ENCODE measurements around the gene WNK1. TPM values are rescaled to one million over a fixed set of nuclear protein-coding genes. Genes with fewer than 3 reads are reported as not detected.
A peak's percentile ranks its signal among the peaks of the same experiment; 100 is the strongest.
"Not testable (repeated sequence)": the region's sequence is repeated elsewhere in the genome, so short reads cannot be mapped to it uniquely, and the experiment has no call there.

The WNK1 gene
- polyA plus RNA-seq, 2 donors: 66.0 to 72.3 TPM

GRCh38 chr12:849733-850437 is 97.5 kb downstream of the WNK1 start:
- H3K4me3 ChIP-seq (ENCODE audit: low read depth in 1 of 2, low read length in 2 of 2); H3K9me3 ChIP-seq (ENCODE audit: control insufficient read depth in 2 of 2, insufficient read depth in 1 of 2, low read depth in 1 of 2, low read length in 1 of 2); H3K4me1 ChIP-seq (ENCODE audit: control insufficient read depth in 2 of 2, insufficient read depth in 2 of 2, low read length in 1 of 2); H3K27me3 ChIP-seq (ENCODE audit: control insufficient read depth in 1 of 2, insufficient read depth in 2 of 2, low read length in 2 of 2); H3K36me3 ChIP-seq (ENCODE audit: control insufficient read depth in 2 of 2, insufficient read depth in 2 of 2, low read length in 1 of 2); H3K27ac ChIP-seq (ENCODE audit: low read depth in 2 of 2, low read length in 1 of 2): not testable (repeated sequence)
- WGBS, 2 donors: 90 to 98% methylated on average over 3 of the region's 4 CpGs

DNA sequence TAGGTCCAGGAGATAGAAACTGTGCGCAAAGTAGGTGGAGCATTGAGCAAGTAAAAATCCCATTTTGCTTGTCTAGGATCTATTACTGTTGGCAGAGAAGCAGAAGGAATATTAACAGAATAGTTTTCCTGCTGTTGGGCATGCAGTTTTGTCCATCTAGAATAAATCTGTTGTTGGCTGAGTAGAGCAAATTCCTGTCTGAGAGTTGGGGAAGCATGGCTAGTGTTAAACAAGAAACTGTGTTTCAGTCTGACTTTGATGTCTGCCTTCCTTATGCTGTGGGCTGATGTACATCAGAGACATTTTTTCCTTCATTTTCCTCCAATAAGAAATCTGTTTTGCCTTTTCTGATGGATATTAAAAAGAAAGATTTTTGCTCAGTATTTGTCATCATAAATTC is 99.0 kb downstream of the WNK1 start:
- whole genome bisulfite sequencing, 2 donors: 73 to 78% methylated on average over 1 of the region's 1 CpG
- Histone ChIP-seq H3K27me3 (ENCODE audit: control insufficient read depth in 1 of 2, insufficient read depth in 2 of 2, low read length in 2 of 2) (no peaks in the 10 kb centered on the region), H3K36me3 (ENCODE audit: control insufficient read depth in 2 of 2, insufficient read depth in 2 of 2, low read length in 1 of 2) (no peaks in the 10 kb centered on the region), H3K9me3 (ENCODE audit: control insufficient read depth in 2 of 2, insufficient read depth in 1 of 2, low read depth in 1 of 2, low read length in 1 of 2) (no peaks in the 10 kb centered on the region), H3K27ac (ENCODE audit: low read depth in 2 of 2, low read length in 1 of 2) (peak overlapping the region; percentile 65 to 72), H3K4me1 (ENCODE audit: control insufficient read depth in 2 of 2, insufficient read depth in 2 of 2, low read length in 1 of 2) (peaks cover 3 to 5% of the 10 kb centered on the region in 2 donors), H3K4me3 (ENCODE audit: low read depth in 1 of 2, low read length in 2 of 2) (peak overlapping the region in 1 of 2 donors; percentile 22)

DNA sequence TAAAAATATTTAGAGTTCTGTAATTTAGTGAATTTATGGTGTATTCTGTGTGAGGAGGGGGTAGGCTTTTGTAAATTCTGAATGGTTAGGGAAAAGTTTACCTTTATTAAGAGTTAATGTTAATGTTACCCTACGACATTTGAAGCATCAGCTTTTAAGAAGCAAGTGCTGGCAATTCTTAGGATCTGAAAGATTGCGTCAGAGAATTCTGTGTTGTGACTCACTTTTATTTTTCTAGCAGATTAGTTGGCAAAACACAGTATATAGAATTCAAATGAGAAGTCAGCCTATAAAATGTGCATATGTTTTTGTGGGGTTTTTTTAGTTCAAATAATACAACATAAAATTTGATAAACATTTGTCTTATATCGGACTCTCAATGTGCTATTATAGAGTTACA is 99.5 kb downstream of the WNK1 start:
- Histone ChIP-seq H3K27ac (ENCODE audit: low read depth in 2 of 2, low read length in 1 of 2) (no peak overlapping the region), H3K36me3 (ENCODE audit: control insufficient read depth in 2 of 2, insufficient read depth in 2 of 2, low read length in 1 of 2) (no peaks in the 10 kb centered on the region), H3K9me3 (ENCODE audit: control insufficient read depth in 2 of 2, insufficient read depth in 1 of 2, low read depth in 1 of 2, low read length in 1 of 2) (no peaks in the 10 kb centered on the region), H3K27me3 (ENCODE audit: control insufficient read depth in 1 of 2, insufficient read depth in 2 of 2, low read length in 2 of 2) (no peaks in the 10 kb centered on the region), H3K4me1 (ENCODE audit: control insufficient read depth in 2 of 2, insufficient read depth in 2 of 2, low read length in 1 of 2) (peaks cover 3 to 5% of the 10 kb centered on the region in 2 donors), H3K4me3 (ENCODE audit: low read depth in 1 of 2, low read length in 2 of 2) (no peak overlapping the region)
- WGBS, 2 donors: 44 to 54% methylated on average over 3 of the region's 3 CpGs

GRCh38 chr12:852864-853263 is 100.5 kb downstream of the WNK1 start:
- H3K27me3 ChIP-seq (ENCODE audit: control insufficient read depth in 1 of 2, insufficient read depth in 2 of 2, low read length in 2 of 2): no peaks in the 10 kb centered on the region
- H3K9me3 ChIP-seq (ENCODE audit: control insufficient read depth in 2 of 2, insufficient read depth in 1 of 2, low read depth in 1 of 2, low read length in 1 of 2): no peaks in the 10 kb centered on the region
- no peak overlapping the region for H3K27ac ChIP-seq (ENCODE audit: low read depth in 2 of 2, low read length in 1 of 2)
- H3K4me1 ChIP-seq (ENCODE audit: control insufficient read depth in 2 of 2, insufficient read depth in 2 of 2, low read length in 1 of 2): peaks cover 3 to 5% of the 10 kb centered on the region in 2 donors
- H3K36me3 ChIP-seq (ENCODE audit: control insufficient read depth in 2 of 2, insufficient read depth in 2 of 2, low read length in 1 of 2): no peaks in the 10 kb centered on the region
- no peak overlapping the region for H3K4me3 ChIP-seq (ENCODE audit: low read depth in 1 of 2, low read length in 2 of 2)

DNA sequence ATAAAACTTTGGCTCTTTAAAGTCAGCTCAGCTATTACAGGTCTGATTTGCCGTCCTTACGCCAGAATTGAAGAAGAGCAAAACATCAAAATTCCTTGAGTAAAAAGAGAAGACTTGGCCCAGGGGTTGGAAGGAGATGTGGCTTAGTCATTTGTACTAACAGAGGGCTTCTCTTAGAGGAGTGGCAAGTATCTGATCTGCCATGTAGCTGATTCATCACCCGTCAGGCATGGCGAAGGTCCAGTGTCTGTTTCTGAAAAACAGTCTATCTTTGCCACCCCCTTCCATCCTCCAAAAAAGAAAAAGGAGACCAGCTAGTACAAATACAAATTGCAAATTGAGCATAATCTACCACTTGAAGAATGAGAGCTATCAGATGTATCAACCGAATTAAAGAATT is 105.2 kb downstream of the WNK1 start:
- WGBS, 2 donors: 35 to 56% methylated on average over 5 of the region's 5 CpGs
- no peak overlapping the region for H3K4me3 ChIP-seq (ENCODE audit: low read depth in 1 of 2, low read length in 2 of 2)
- no peaks in the 10 kb centered on the region for H3K27me3 ChIP-seq (ENCODE audit: control insufficient read depth in 1 of 2, insufficient read depth in 2 of 2, low read length in 2 of 2)
- peaks cover 3 to 5% of the 10 kb centered on the region in 2 donors for H3K4me1 ChIP-seq (ENCODE audit: control insufficient read depth in 2 of 2, insufficient read depth in 2 of 2, low read length in 1 of 2)
- no peaks in the 10 kb centered on the region for H3K9me3 ChIP-seq (ENCODE audit: control insufficient read depth in 2 of 2, insufficient read depth in 1 of 2, low read depth in 1 of 2, low read length in 1 of 2)
- H3K27ac ChIP-seq (ENCODE audit: low read depth in 2 of 2, low read length in 1 of 2): peak overlapping the region; percentile 20 to 38
- H3K36me3 ChIP-seq (ENCODE audit: control insufficient read depth in 2 of 2, insufficient read depth in 2 of 2, low read length in 1 of 2): peaks cover 0 to 6% of the 10 kb centered on the region in 2 donors

DNA sequence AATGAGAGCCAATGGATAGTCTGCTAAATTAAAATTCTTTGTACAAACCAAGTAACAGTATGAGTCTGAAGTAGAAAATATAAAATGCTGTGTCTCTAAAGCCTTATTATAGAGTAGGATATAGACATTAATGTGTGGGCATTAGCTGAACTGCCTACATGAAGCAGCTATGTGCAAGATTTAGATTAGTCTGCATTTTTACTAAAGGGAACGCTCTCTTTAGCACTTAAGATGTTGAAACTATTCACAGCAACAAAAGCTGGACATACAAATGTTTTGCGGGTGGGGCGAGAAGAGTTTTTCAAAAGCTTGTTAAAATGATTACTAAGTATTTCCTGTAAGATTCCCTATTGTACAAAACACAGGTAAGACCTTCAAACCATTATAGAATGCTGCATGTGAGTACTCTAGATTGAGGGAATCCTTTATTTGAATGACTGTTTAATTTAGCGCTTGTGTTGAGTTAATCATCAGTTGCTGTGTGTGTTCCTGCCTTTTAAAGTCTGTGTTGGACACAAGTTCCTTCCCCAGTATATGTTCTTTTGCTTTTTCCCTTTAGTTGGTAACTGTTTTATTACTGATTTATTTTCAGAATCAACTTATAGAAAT is 110.0 kb downstream of the WNK1 start:
- Histone ChIP-seq H3K4me3 (ENCODE audit: low read depth in 1 of 2, low read length in 2 of 2) (peak overlapping the region in 1 of 2 donors; percentile 52), H3K4me1 (ENCODE audit: control insufficient read depth in 2 of 2, insufficient read depth in 2 of 2, low read length in 1 of 2) (no peaks in the 10 kb centered on the region), H3K9me3 (ENCODE audit: control insufficient read depth in 2 of 2, insufficient read depth in 1 of 2, low read depth in 1 of 2, low read length in 1 of 2) (no peaks in the 10 kb centered on the region), H3K27ac (ENCODE audit: low read depth in 2 of 2, low read length in 1 of 2) (peak overlapping the region; percentile 85 to 86), H3K27me3 (ENCODE audit: control insufficient read depth in 1 of 2, insufficient read depth in 2 of 2, low read length in 2 of 2) (no peaks in the 10 kb centered on the region), H3K36me3 (ENCODE audit: control insufficient read depth in 2 of 2, insufficient read depth in 2 of 2, low read length in 1 of 2) (peaks cover 0 to 12% of the 10 kb centered on the region in 2 donors)
- WGBS, 2 donors: 65 to 75% methylated on average over 4 of the region's 4 CpGs

GRCh38 chr12:863285-863684 is 110.9 kb downstream of the WNK1 start:
- WGBS, 2 donors: 51 to 68% methylated on average over 1 of the region's 1 CpG
- Histone ChIP-seq H3K9me3 (ENCODE audit: control insufficient read depth in 2 of 2, insufficient read depth in 1 of 2, low read depth in 1 of 2, low read length in 1 of 2) (no peaks in the 10 kb centered on the region), H3K36me3 (ENCODE audit: control insufficient read depth in 2 of 2, insufficient read depth in 2 of 2, low read length in 1 of 2) (peaks cover 4 to 18% of the 10 kb centered on the region in 2 donors), H3K4me1 (ENCODE audit: control insufficient read depth in 2 of 2, insufficient read depth in 2 of 2, low read length in 1 of 2) (no peaks in the 10 kb centered on the region), H3K27me3 (ENCODE audit: control insufficient read depth in 1 of 2, insufficient read depth in 2 of 2, low read length in 2 of 2) (no peaks in the 10 kb centered on the region), H3K4me3 (ENCODE audit: low read depth in 1 of 2, low read length in 2 of 2) (peak overlapping the region in 1 of 2 donors; percentile 52), H3K27ac (ENCODE audit: low read depth in 2 of 2, low read length in 1 of 2) (no peak overlapping the region)

DNA sequence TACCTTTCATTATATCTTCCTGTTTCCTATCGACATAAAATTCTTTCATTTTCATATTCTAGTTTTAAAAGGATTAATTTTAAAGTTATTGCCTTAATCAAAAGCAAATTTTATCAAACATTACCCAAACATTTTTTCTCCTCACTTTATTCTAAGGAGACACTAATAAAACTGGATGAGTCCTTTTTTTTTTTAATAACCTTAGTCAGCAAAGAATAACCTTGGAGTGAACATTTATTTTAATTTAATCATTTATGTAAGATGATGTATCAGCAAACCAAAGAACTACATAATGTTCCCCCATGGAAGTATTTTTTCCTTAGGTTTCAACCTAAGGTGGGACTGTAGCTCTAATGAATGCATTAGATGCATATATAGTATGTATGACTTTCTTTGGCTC is 113.2 kb downstream of the WNK1 start:
- H3K4me1 ChIP-seq (ENCODE audit: control insufficient read depth in 2 of 2, insufficient read depth in 2 of 2, low read length in 1 of 2): no peaks in the 10 kb centered on the region
- no peak overlapping the region for H3K27ac ChIP-seq (ENCODE audit: low read depth in 2 of 2, low read length in 1 of 2)
- 84 to 88% methylated on average over 1 of the region's 1 CpG for WGBS, 2 donors
- H3K36me3 ChIP-seq (ENCODE audit: control insufficient read depth in 2 of 2, insufficient read depth in 2 of 2, low read length in 1 of 2): peaks cover 4 to 24% of the 10 kb centered on the region in 2 donors
- H3K9me3 ChIP-seq (ENCODE audit: control insufficient read depth in 2 of 2, insufficient read depth in 1 of 2, low read depth in 1 of 2, low read length in 1 of 2): no peaks in the 10 kb centered on the region
- no peak overlapping the region for H3K4me3 ChIP-seq (ENCODE audit: low read depth in 1 of 2, low read length in 2 of 2)
- no peaks in the 10 kb centered on the region for H3K27me3 ChIP-seq (ENCODE audit: control insufficient read depth in 1 of 2, insufficient read depth in 2 of 2, low read length in 2 of 2)

GRCh38 chr12:867905-868304 is 115.5 kb downstream of the WNK1 start:
- H3K27ac ChIP-seq (ENCODE audit: low read depth in 2 of 2, low read length in 1 of 2): no peak overlapping the region
- H3K4me3 ChIP-seq (ENCODE audit: low read depth in 1 of 2, low read length in 2 of 2): no peak overlapping the region
- no peaks in the 10 kb centered on the region for H3K4me1 ChIP-seq (ENCODE audit: control insufficient read depth in 2 of 2, insufficient read depth in 2 of 2, low read length in 1 of 2)
- peaks cover 4 to 18% of the 10 kb centered on the region in 2 donors for H3K36me3 ChIP-seq (ENCODE audit: control insufficient read depth in 2 of 2, insufficient read depth in 2 of 2, low read length in 1 of 2)
- WGBS, 2 donors: 94% methylated on average over 5 of the region's 5 CpGs
- no peaks in the 10 kb centered on the region for H3K27me3 ChIP-seq (ENCODE audit: control insufficient read depth in 1 of 2, insufficient read depth in 2 of 2, low read length in 2 of 2)
- no peaks in the 10 kb centered on the region for H3K9me3 ChIP-seq (ENCODE audit: control insufficient read depth in 2 of 2, insufficient read depth in 1 of 2, low read depth in 1 of 2, low read length in 1 of 2)

GRCh38 chr12:868722-869121 is 116.3 kb downstream of the WNK1 start:
- H3K4me1 ChIP-seq (ENCODE audit: control insufficient read depth in 2 of 2, insufficient read depth in 2 of 2, low read length in 1 of 2): no peaks in the 10 kb centered on the region
- no peak overlapping the region for H3K27ac ChIP-seq (ENCODE audit: low read depth in 2 of 2, low read length in 1 of 2)
- H3K9me3 ChIP-seq (ENCODE audit: control insufficient read depth in 2 of 2, insufficient read depth in 1 of 2, low read depth in 1 of 2, low read length in 1 of 2): no peaks in the 10 kb centered on the region
- no peaks in the 10 kb centered on the region for H3K27me3 ChIP-seq (ENCODE audit: control insufficient read depth in 1 of 2, insufficient read depth in 2 of 2, low read length in 2 of 2)
- H3K4me3 ChIP-seq (ENCODE audit: low read depth in 1 of 2, low read length in 2 of 2): no peak overlapping the region
- WGBS, 2 donors: 75 to 77% methylated on average over 3 of the region's 3 CpGs
- H3K36me3 ChIP-seq (ENCODE audit: control insufficient read depth in 2 of 2, insufficient read depth in 2 of 2, low read length in 1 of 2): peaks cover 4 to 18% of the 10 kb centered on the region in 2 donors
